Liver (tissue), 9 donors: ENCODE measurements around the gene ALDH5A1. TPM values are rescaled to one million over a fixed set of nuclear protein-coding genes. Genes with fewer than 3 reads are reported as not detected.

ENCODE experiments used
- DNase-seq: peaks from one replicate; pipeline ENCODE4 v3.0.0-alpha.2; 2017; ENCODE audit warnings: low spot score
- H3K27ac ChIP-seq, 2 donors: one replicate each; pipeline ENCODE4 v1.7.0; 2013; ENCODE audit warnings: inconsistent platforms in 2 of 2, low read length in 2 of 2, control low read depth in 1 of 2, low read depth in 1 of 2, mild to moderate bottlenecking in 1 of 2
- H3K27me3 ChIP-seq, 4 donors: one replicate each; pipeline versions ENCODE4 v1.6.1 to v1.7.0; 2013; ENCODE audit warnings: low read length in 3 of 4, inconsistent platforms in 1 of 4, mild to moderate bottlenecking in 1 of 4, moderate library complexity in 1 of 4; ENCODE audit not compliant: control insufficient read depth in 4 of 4, insufficient read depth in 4 of 4
- H3K36me3 ChIP-seq, 4 donors: one replicate each; pipeline versions ENCODE4 v1.6.1 to v1.7.0; 2013; ENCODE audit warnings: low read length in 3 of 4, mild to moderate bottlenecking in 3 of 4, low read depth in 1 of 4, moderate library complexity in 1 of 4; ENCODE audit not compliant: control insufficient read depth in 4 of 4, insufficient read depth in 3 of 4
- H3K4me1 ChIP-seq, 4 donors: one replicate each; pipeline versions ENCODE4 v1.6.1 to v1.7.0; 2013; ENCODE audit warnings: low read length in 3 of 4, mild to moderate bottlenecking in 3 of 4, moderate library complexity in 1 of 4; ENCODE audit not compliant: control insufficient read depth in 4 of 4, insufficient read depth in 4 of 4
- H3K4me3 ChIP-seq, 3 donors: one replicate each; pipeline versions ENCODE4 v1.6.1 to v1.7.0; 2013; ENCODE audit warnings: low read length in 3 of 3, control low read depth in 1 of 3, low read depth in 1 of 3, mild to moderate bottlenecking in 1 of 3
- H3K9ac ChIP-seq, 2 donors: one replicate each; pipeline ENCODE4 v1.7.0; 2013; ENCODE audit warnings: low read length in 2 of 2, mild to moderate bottlenecking in 2 of 2, moderate library complexity in 2 of 2, control low read depth in 1 of 2, low read depth in 1 of 2
- H3K9me3 ChIP-seq, 4 donors: one replicate each; pipeline versions ENCODE4 v1.6.1 to v1.7.0; 2013; ENCODE audit warnings: low read length in 3 of 4; ENCODE audit not compliant: control insufficient read depth in 4 of 4
- EGR1 ChIP-seq, 2 donors: IDR thresholded peaks; 2 replicates each; pipeline ENCODE4 v1.6.1; 2016 to 2018; ENCODE audit warnings: antibody characterized with exemption in 2 of 2, low read depth in 2 of 2
- FOXA1 ChIP-seq: IDR thresholded peaks from 2 replicates; pipeline ENCODE4 v1.6.1; 2016; ENCODE audit warnings: antibody characterized with exemption
- GABPA ChIP-seq, 2 donors: IDR thresholded peaks in 1 of 2; conservative IDR thresholded peaks in 1 of 2; 2 replicates each; pipeline ENCODE4 v1.6.1; 2016; ENCODE audit warnings: antibody characterized with exemption in 2 of 2, mild to moderate bottlenecking in 1 of 2, moderate library complexity in 1 of 2
- HNF4A ChIP-seq, 2 donors: conservative IDR thresholded peaks; 2 replicates each; pipeline ENCODE4 v1.6.1; 2016; ENCODE audit warnings: antibody characterized with exemption in 2 of 2, mild to moderate bottlenecking in 2 of 2
- HNF4G ChIP-seq: IDR thresholded peaks from 2 replicates; pipeline ENCODE4 v1.6.1; 2016; ENCODE audit warnings: antibody characterized with exemption
- JUND ChIP-seq, 2 donors: IDR thresholded peaks; 2 replicates each; pipeline ENCODE4 v1.6.1; 2016; ENCODE audit warnings: antibody characterized with exemption in 2 of 2
- MAX ChIP-seq: IDR thresholded peaks from 2 replicates; pipeline ENCODE4 v1.6.1; 2016; ENCODE audit warnings: antibody characterized with exemption
- NR2F2 ChIP-seq: IDR thresholded peaks from 2 replicates; pipeline ENCODE4 v1.6.1; 2016; ENCODE audit warnings: antibody characterized with exemption
- REST ChIP-seq: IDR thresholded peaks from 2 replicates; pipeline ENCODE4 v1.6.1; 2016; ENCODE audit warnings: antibody characterized with exemption, mild to moderate bottlenecking
- RXRA ChIP-seq, 2 donors: IDR thresholded peaks; 2 replicates each; pipeline ENCODE4 v1.6.1; 2017 to 2018; ENCODE audit warnings: antibody characterized with exemption in 2 of 2, mild to moderate bottlenecking in 1 of 2
- SP1 ChIP-seq: IDR thresholded peaks from 2 replicates; pipeline ENCODE4 v1.6.1; 2018; ENCODE audit warnings: antibody characterized with exemption, mild to moderate bottlenecking
- TAF1 ChIP-seq: conservative IDR thresholded peaks from 2 replicates; pipeline ENCODE4 v1.6.1; 2016; ENCODE audit warnings: antibody characterized with exemption, mild to moderate bottlenecking
- YY1 ChIP-seq: IDR thresholded peaks from 2 replicates; pipeline ENCODE4 v1.6.1; 2016; ENCODE audit warnings: antibody characterized with exemption, mild to moderate bottlenecking
- ZBTB33 ChIP-seq: IDR thresholded peaks from 2 replicates; pipeline ENCODE4 v1.6.1; 2016; ENCODE audit warnings: antibody characterized with exemption
- WGBS: extraction: QIAGEN DNeasy Blood & Tissue Kit; methylation state at CpG from one replicate; pipeline ENCODE4 v1.1.7; 2013; 5-methylcytosine and 5-hydroxymethylcytosine counted together
- polyA plus RNA-seq, 2 donors: library from polyadenylated mRNA; stranded (reverse) in 1 of 2; unstranded in 1 of 2; fragments of 200-250 nt in 1 of 2; fragments of >200 nt in 1 of 2; fragmentation: Nextera tagmentation in 1 of 2; extraction: Ambion mirVana in 1 of 2; gene quantifications; one replicate each; pipeline versions ENCODE4 v1.2.1 to v1.2.3, GENCODE V29; 2013 to 2015
- total RNA-seq, 2 donors: library from RNA; depleted of rRNA; stranded (reverse); fragments of >200 nt; gene quantifications; one replicate each; pipeline ENCODE4 v1.2.3, GENCODE V29; 2014
- donor health status: healthy.
- donor health status: healthy.
- donor health status: healthy.
- donor health status: healthy.
- donor health status: healthy.

The ALDH5A1 gene
- total and polyA plus RNA-seq, 4 donors: 18.2 to 26.8 (median 19.6) TPM

- DNase-seq: no peak
- Histone ChIP-seq H3K4me3 (no peak overlapping the region), H3K27me3 (no peaks in the 10 kb centered on the region), H3K9me3 (no peaks in the 10 kb centered on the region), H3K4me1 (peaks cover 4 to 26% (median 22%) of the 10 kb centered on the region in 4 donors), H3K9ac (no peak overlapping the region), H3K27ac (no peak overlapping the region), H3K36me3 (peaks cover 3 to 18% (median 8%) of the 10 kb centered on the region in 4 donors)
- 73% methylated on average over 3 of the region's 3 CpGs for WGBS
- TF ChIP-seq REST: no peak
- TF ChIP-seq MAX: no peak
- TF ChIP-seq EGR1 (IDR thresholded peaks at IDR 0.05; ENCODE audit: low read depth in 2 of 2): no peak
- TF ChIP-seq GABPA (IDR thresholded peaks at IDR 0.05 in 1 of 2, conservative IDR thresholded peaks at IDR 0.05 in 1 of 2): no peak
- no peak for TF ChIP-seq SP1
- no peak for TF ChIP-seq ZBTB33
- TF ChIP-seq HNF4G: no peak
- TF ChIP-seq JUND (IDR thresholded peaks at IDR 0.05): no peak
- TF ChIP-seq RXRA (IDR thresholded peaks at IDR 0.05): no peak
- TF ChIP-seq TAF1: no peak
- no peak for TF ChIP-seq HNF4A (conservative IDR thresholded peaks at IDR 0.05)
- TF ChIP-seq NR2F2: no peak
Measured at GRCh38 chr6:24500683-24501082, 5.9 kb downstream of the ALDH5A1 start.

GRCh38 chr6:24501374-24501773, 6.6 kb downstream of the ALDH5A1 start:
- Histone ChIP-seq H3K36me3 (peaks cover 3 to 18% (median 8%) of the 10 kb centered on the region in 4 donors), H3K4me1 (peaks cover 4 to 22% (median 18%) of the 10 kb centered on the region in 4 donors), H3K27me3 (no peaks in the 10 kb centered on the region), H3K9me3 (no peaks in the 10 kb centered on the region), H3K9ac (no peak overlapping the region), H3K4me3 (no peak overlapping the region), H3K27ac (no peak overlapping the region)
- no peak for DNase-seq
- 90% methylated on average over 2 of the region's 2 CpGs for WGBS
- TF ChIP-seq SP1 (no peak), YY1 (no peak), FOXA1 (no peak), MAX (no peak)
